ENCODE results near the gene RNASE8.

- TF ChIP-seq CTCF (IDR thresholded peaks at IDR 0.05; ENCODE audit: insufficient read depth, low read depth, low read length), result no peak
- TF ChIP-seq EZH2 (IDR thresholded peaks at IDR 0.05; ENCODE audit: insufficient read depth, low read length), result no peak
Observed at GRCh38 chr14:21072781-21073339, 15.2 kb downstream of the RNASE8 start.

Measured in astrocyte (in vitro differentiated cells and primary cell).